Activated CD4-positive, alpha-beta T cell treated with anti-CD3 and anti-CD28 coated beads for 4 hours (primary cell): ENCODE results near the gene CKAP5.
"Not testable (repeated sequence)": the region's sequence is repeated elsewhere in the genome, so short reads cannot be mapped to it uniquely, and the experiment has no call there.

Experiments
- DNase-seq, 2 donors: peaks; one replicate each; pipeline ENCODE4 v3.0.0-alpha.2; 2020

The CKAP5 gene

GRCh38 chr11:46724088-46724487 lies 122.0 kb downstream of the CKAP5 start:
- DNase-seq: no peak

GRCh38 chr11:46723359-46723680 lies 122.8 kb downstream of the CKAP5 start:
- no peak for DNase-seq

GRCh38 chr11:46722566-46723358 lies 123.3 kb downstream of the CKAP5 start:
- no peak for DNase-seq

- no peak for DNase-seq
Observed at GRCh38 chr11:46721286-46721685, 124.8 kb downstream of the CKAP5 start.

- DNase-seq: no peak
Observed at GRCh38 chr11:46719543-46720218, 126.4 kb downstream of the CKAP5 start.

GRCh38 chr11:46719048-46719542 lies 127.0 kb downstream of the CKAP5 start, which contains the start of gene F2:
F2 (plus strand) TSS chr11:46719213; CDS start chr11:46719236, 23 bp downstream.
- no peak for DNase-seq

- DNase-seq: no peak
Observed at GRCh38 chr11:46718155-46719019, 127.7 kb downstream of the CKAP5 start.

GRCh38 chr11:46717825-46718154 lies 128.3 kb downstream of the CKAP5 start:
- not testable (repeated sequence) for DNase-seq

- no peak for DNase-seq
Observed at GRCh38 chr11:46712874-46713576, 133.1 kb downstream of the CKAP5 start.

GRCh38 chr11:46711303-46711702 lies 134.8 kb downstream of the CKAP5 start:
- no peak for DNase-seq

GRCh38 chr11:46710821-46711269 lies 135.2 kb downstream of the CKAP5 start:
- DNase-seq: no peak

GRCh38 chr11:46709351-46709750 lies 136.7 kb downstream of the CKAP5 start:
- DNase-seq: not testable (repeated sequence)

- no peak for DNase-seq
Observed at GRCh38 chr11:46706886-46707285, 139.2 kb downstream of the CKAP5 start.

GRCh38 chr11:46705070-46705688 lies 140.9 kb downstream of the CKAP5 start:
- no peak for DNase-seq

- DNase-seq: no peak
Observed at GRCh38 chr11:46701078-46701654, 144.9 kb downstream of the CKAP5 start.

- peak; percentile 99 to 100 for DNase-seq
Observed at GRCh38 chr11:46700241-46701077, 145.6 kb downstream of the CKAP5 start, which contains the start of the genes ARHGAP1 and ZNF408. ARHGAP1 (minus strand) TSS chr11:46700619; CDS start chr11:46696107, 4,512 bp downstream. ZNF408 (plus strand) TSS chr11:46701031; CDS start chr11:46701048, 17 bp downstream.

- no peak for DNase-seq
Observed at GRCh38 chr11:46698597-46698996, 147.5 kb downstream of the CKAP5 start.

- DNase-seq: no peak
Observed at GRCh38 chr11:46697723-46698122, 148.4 kb downstream of the CKAP5 start.

GRCh38 chr11:46697303-46697702 lies 148.8 kb downstream of the CKAP5 start:
- no peak for DNase-seq

GRCh38 chr11:46696212-46696558 lies 149.9 kb downstream of the CKAP5 start:
- DNase-seq: no peak
